H9 (cell line): ENCODE results near the gene DLG2. TPM values are rescaled to one million over a fixed set of nuclear protein-coding genes. Genes with fewer than 3 reads are reported as not detected.

ENCODE experiments used
- DNase-seq: peaks from one replicate; pipeline ENCODE4 v3.0.0-alpha.2; 2017
- H2AFZ ChIP-seq: one replicate; pipeline ENCODE4 v1.6.1; 2013; ENCODE audit warnings: mild to moderate bottlenecking, low read length, control low read depth, moderate library complexity
- H2AK5ac ChIP-seq: 2 replicates; pipeline ENCODE4 v1.6.1; 2013; ENCODE audit warnings: low read length, control low read depth, mixed read lengths; ENCODE audit not compliant: insufficient read length
- H2BK120ac ChIP-seq: one replicate; pipeline ENCODE4 v1.6.1; 2013; ENCODE audit warnings: low read depth, mild to moderate bottlenecking, low read length, control low read depth, inconsistent platforms; ENCODE audit not compliant: poor library complexity, severe bottlenecking
- H2BK12ac ChIP-seq: 2 replicates; pipeline ENCODE4 v1.6.1; 2013; ENCODE audit warnings: low read length, control low read depth, mixed read lengths, low read depth; ENCODE audit not compliant: insufficient read length
- H2BK15ac ChIP-seq: 2 replicates; pipeline ENCODE4 v1.6.1; 2013; ENCODE audit warnings: low read depth, low read length, control low read depth
- H2BK20ac ChIP-seq: one replicate; pipeline ENCODE4 v1.6.1; 2013; ENCODE audit warnings: low read depth, mild to moderate bottlenecking, low read length, control low read depth, inconsistent platforms; ENCODE audit not compliant: poor library complexity, severe bottlenecking
- H2BK5ac ChIP-seq: 2 replicates; pipeline ENCODE4 v1.6.1; 2013; ENCODE audit warnings: low read length, control low read depth, mixed read lengths; ENCODE audit not compliant: insufficient read length
- H3K14ac ChIP-seq: 2 replicates; pipeline ENCODE4 v1.6.1; 2013; ENCODE audit warnings: low read length, control low read depth; ENCODE audit not compliant: insufficient read depth
- H3K18ac ChIP-seq: 2 replicates; pipeline ENCODE4 v1.6.1; 2013; ENCODE audit warnings: low read depth, mild to moderate bottlenecking, mixed read lengths, low read length, control low read depth; ENCODE audit not compliant: insufficient read length
- H3K23ac ChIP-seq: 2 replicates; pipeline ENCODE4 v1.6.1; 2013; ENCODE audit warnings: low read length, control low read depth, mixed read lengths, low read depth; ENCODE audit not compliant: insufficient read length
- H3K23me2 ChIP-seq: 2 replicates; pipeline ENCODE4 v1.6.1; 2013; ENCODE audit warnings: low read depth, mild to moderate bottlenecking, mixed read lengths, low read length, control low read depth; ENCODE audit not compliant: insufficient read length, poor library complexity, severe bottlenecking
- H3K27ac ChIP-seq: 2 replicates; pipeline ENCODE4 v1.5.1; 2013; ENCODE audit warnings: low read length, control low read depth, mixed read lengths, low read depth; ENCODE audit not compliant: insufficient read length
- H3K27me3 ChIP-seq: 2 replicates; pipeline ENCODE4 v1.6.1; 2013; ENCODE audit warnings: low read length, control low read depth, inconsistent platforms; ENCODE audit not compliant: insufficient read depth
- H3K4ac ChIP-seq: 2 replicates; pipeline ENCODE4 v1.6.1; 2013; ENCODE audit warnings: low read depth, mild to moderate bottlenecking, control low read depth, inconsistent platforms, low read length, moderate library complexity
- H3K4me1 ChIP-seq: 2 replicates; pipeline ENCODE4 v1.6.1; 2013; ENCODE audit warnings: low read length, control low read depth, inconsistent platforms; ENCODE audit not compliant: insufficient read depth
- H3K4me2 ChIP-seq: 2 replicates; pipeline ENCODE4 v1.6.1; 2013; ENCODE audit warnings: low read length, control low read depth, mixed read lengths; ENCODE audit not compliant: insufficient read length, insufficient read depth
- H3K56ac ChIP-seq: 2 replicates; pipeline ENCODE4 v1.6.1; 2013; ENCODE audit warnings: low read depth, mild to moderate bottlenecking, mixed read lengths, low read length, control low read depth; ENCODE audit not compliant: insufficient read length
- H3K79me1 ChIP-seq: 2 replicates; pipeline ENCODE4 v1.6.1; 2013; ENCODE audit warnings: low read depth, mild to moderate bottlenecking, moderate library complexity, low read length, control low read depth, inconsistent platforms; ENCODE audit not compliant: insufficient read depth, poor library complexity, severe bottlenecking
- H3K79me2 ChIP-seq: 2 replicates; pipeline ENCODE4 v1.6.1; 2013; ENCODE audit warnings: low read length, control low read depth, inconsistent platforms; ENCODE audit not compliant: insufficient read depth
- H3K9ac ChIP-seq: 2 replicates; pipeline ENCODE4 v1.6.1; 2013; ENCODE audit warnings: low read length, control low read depth, mixed read lengths; ENCODE audit not compliant: insufficient read length; ENCODE audit errors: extremely low read depth
- H3K9me3 ChIP-seq: one replicate; pipeline ENCODE4 v1.6.1; 2013; ENCODE audit warnings: low read depth, low read length, inconsistent platforms; ENCODE audit not compliant: control insufficient read depth
- H3T11ph ChIP-seq: one replicate; pipeline ENCODE4 v1.6.1; 2013; ENCODE audit warnings: mild to moderate bottlenecking, low read length, control low read depth, inconsistent platforms
- H4K20me1 ChIP-seq: one replicate; pipeline ENCODE4 v1.6.1; 2013; ENCODE audit not compliant: control insufficient read depth, insufficient read length, insufficient read depth
- H4K5ac ChIP-seq: 2 replicates; pipeline ENCODE4 v1.6.1; 2013; ENCODE audit warnings: low read depth, mild to moderate bottlenecking, mixed read lengths, low read length, control low read depth; ENCODE audit not compliant: insufficient read length
- H4K8ac ChIP-seq: replicated peaks from 2 replicates; pipeline ENCODE4 v1.6.1; 2013; ENCODE audit warnings: low read length, control low read depth, mixed read lengths, low read depth; ENCODE audit not compliant: insufficient read length
- H4K91ac ChIP-seq: 2 replicates; pipeline ENCODE4 v1.6.1; 2013; ENCODE audit warnings: low read depth, mild to moderate bottlenecking, moderate library complexity, mixed read lengths, low read length, control low read depth; ENCODE audit not compliant: insufficient read length
- H3K27ac Mint-ChIP-seq, 3 experiments: 2 replicates in 2 of 3; 3 replicates in 1 of 3; pipeline ENCODE4 v1.8.0; 2020 to 2021; ENCODE audit warnings: mixed read lengths in 3 of 3, mild to moderate bottlenecking in 1 of 3, moderate library complexity in 1 of 3
- H3K27me3 Mint-ChIP-seq: 2 replicates; pipeline ENCODE4 v1.8.0; 2021; ENCODE audit warnings: low read depth, mild to moderate bottlenecking, moderate library complexity, mixed read lengths
- H3K36me3 Mint-ChIP-seq, 3 experiments: 2 replicates in 2 of 3; 3 replicates in 1 of 3; pipeline ENCODE4 v1.8.0; 2020 to 2021; ENCODE audit warnings: low read depth in 3 of 3, mixed read lengths in 3 of 3; ENCODE audit not compliant: insufficient read depth in 1 of 3
- H3K4me1 Mint-ChIP-seq, 2 experiments: 2 replicates each; pipeline ENCODE4 v1.8.0; 2020; ENCODE audit warnings: mixed read lengths in 2 of 2
- H3K4me3 Mint-ChIP-seq, 2 experiments: 2 replicates in 1 of 2; 3 replicates in 1 of 2; pipeline ENCODE4 v1.8.0; 2020 to 2021; ENCODE audit warnings: mild to moderate bottlenecking in 2 of 2, mixed read lengths in 2 of 2, moderate library complexity in 1 of 2
- H3K9me3 Mint-ChIP-seq, 2 experiments: 2 replicates in 1 of 2; 3 replicates in 1 of 2; pipeline ENCODE4 v1.8.0; 2020; ENCODE audit warnings: mild to moderate bottlenecking in 2 of 2, mixed read lengths in 2 of 2, moderate library complexity in 1 of 2
- CTCF ChIP-seq: fragments of 200-600 bp; sonication (generic); conservative IDR thresholded peaks from 3 replicates; pipeline ENCODE4 v1.8.0; 2021; ENCODE audit warnings: antibody characterized with exemption, mild to moderate bottlenecking
- WGBS: extraction: QIAGEN DNeasy Blood & Tissue Kit; methylation state at CpG from one replicate; pipeline ENCODE4 v1.1.7; 2013; ENCODE audit warnings: missing lambda C conversion rate, low lambda C conversion rate, mixed read lengths; ENCODE audit not compliant: insufficient read length; ENCODE audit errors: extremely low coverage; 5-methylcytosine and 5-hydroxymethylcytosine counted together
- total RNA-seq: library from RNA; stranded (reverse); gene quantifications from 2 replicates; pipeline ENCODE4 v1.2.1, GENCODE V29; 2021

Gene DLG2
- total RNA-seq, 1 experiment from 2014 or later, result 8.0 TPM

- no peak overlapping the region for H4K8ac ChIP-seq
- no peaks in the 10 kb centered on the region for H3K36me3 Mint-ChIP-seq
- H3K27ac ChIP-seq, result no peak overlapping the region
- no peaks in the 10 kb centered on the region for H3K79me1 ChIP-seq
- no peak overlapping the region for H2BK12ac ChIP-seq
- no peaks in the 10 kb centered on the region for H3K79me2 ChIP-seq
- H4K20me1 ChIP-seq, result no peaks in the 10 kb centered on the region
- no peak for DNase-seq
- H3K9me3 ChIP-seq, result no peaks in the 10 kb centered on the region
- no peak overlapping the region for H2BK5ac ChIP-seq
- no peak overlapping the region for H3K14ac ChIP-seq
- H4K91ac ChIP-seq, result no peak overlapping the region
- no peaks in the 10 kb centered on the region for H3K27me3 ChIP-seq
- H3K9ac ChIP-seq, result no peak overlapping the region
- no peak overlapping the region for H2BK120ac ChIP-seq
- H4K5ac ChIP-seq, result no peak overlapping the region
- H3K18ac ChIP-seq, result no peak overlapping the region
- no peak overlapping the region for H2AK5ac ChIP-seq
- H3K4me2 ChIP-seq, result no peak overlapping the region
- TF ChIP-seq CTCF, result no peak
- no peaks in the 10 kb centered on the region for H3K27me3 Mint-ChIP-seq
- H2BK20ac ChIP-seq, result no peak overlapping the region
- H3K4me3 Mint-ChIP-seq, result no peak overlapping the region
- no peak overlapping the region for H3K23ac ChIP-seq
- H3K27ac Mint-ChIP-seq, result no peak overlapping the region
- no peak overlapping the region for H2AFZ ChIP-seq
- H3K4me1 ChIP-seq, result peaks cover 3% of the 10 kb centered on the region; the same call in 1 of the 2 replicates
- H3K4ac ChIP-seq, result no peak overlapping the region
- no peak overlapping the region for H3T11ph ChIP-seq
- no peak overlapping the region for H2BK15ac ChIP-seq
- H3K23me2 ChIP-seq, result no peaks in the 10 kb centered on the region
- no peaks in the 10 kb centered on the region for H3K9me3 Mint-ChIP-seq
- H3K56ac ChIP-seq, result no peak overlapping the region
- WGBS, result no CpG with 5 or more reads among the region's 5 CpGs
- peaks cover 37 to 45% of the 10 kb centered on the region in 2 experiments for H3K4me1 Mint-ChIP-seq
Measured at GRCh38 chr11:84675396-84676025, 951.6 kb downstream of the DLG2 start.
